GM18511 (cell line): ENCODE data around the gene RNF213.
A peak's percentile ranks its signal among the peaks of the same experiment; 100 is the strongest.
"Not testable (repeated sequence)": the region's sequence is repeated elsewhere in the genome, so short reads cannot be mapped to it uniquely, and the experiment has no call there.

ENCODE experiments used
- ATAC-seq: cut with Tn5 transposase; IDR thresholded peaks from one replicate; pipeline ENCODE4 v1.9.1; 2021; ENCODE audit warnings: mild to moderate bottlenecking, moderate library complexity; ENCODE audit not compliant: unreplicated experiment

RNF213 gene

GRCh38 chr17:80248894-80249710 lies 11.6 kb upstream of the RNF213 start:
- no peak for ATAC-seq

- ATAC-seq, result no peak
Observed at GRCh38 chr17:80251966-80252365, 8.7 kb upstream of the RNF213 start.

- no peak for ATAC-seq
Observed at GRCh38 chr17:80252871-80253270, 7.8 kb upstream of the RNF213 start.

- ATAC-seq, result no peak
Observed at GRCh38 chr17:80253631-80254395, 6.8 kb upstream of the RNF213 start.

- peak; percentile 58 for ATAC-seq
Observed at GRCh38 chr17:80254396-80255251, 6.0 kb upstream of the RNF213 start.

GRCh38 chr17:80256034-80256350 lies 4.7 kb upstream of the RNF213 start:
- ATAC-seq, result no peak

GRCh38 chr17:80257716-80258213 lies 2.9 kb upstream of the RNF213 start:
- ATAC-seq, result no peak

GRCh38 chr17:80258296-80258695 lies 2.4 kb upstream of the RNF213 start:
- not testable (repeated sequence) for ATAC-seq

GRCh38 chr17:80259457-80260068 lies 1.1 kb upstream of the RNF213 start:
- ATAC-seq, result no peak

- no peak for ATAC-seq
Observed at GRCh38 chr17:80260069-80260535, 550 bp upstream of the RNF213 start.

GRCh38 chr17:80261159-80261894 lies 675 bp downstream of the RNF213 start:
- no peak for ATAC-seq

GRCh38 chr17:80261895-80262279 lies 1.2 kb downstream of the RNF213 start:
- no peak for ATAC-seq

- no peak for ATAC-seq
Observed at GRCh38 chr17:80262291-80262690, 1.6 kb downstream of the RNF213 start.

- no peak for ATAC-seq
Observed at GRCh38 chr17:80262775-80263244, 2.2 kb downstream of the RNF213 start.

GRCh38 chr17:80263253-80264204 lies 2.9 kb downstream of the RNF213 start:
- ATAC-seq, result peak; percentile 48

GRCh38 chr17:80264205-80265075 lies 3.8 kb downstream of the RNF213 start:
- ATAC-seq, result no peak

GRCh38 chr17:80265205-80266068 lies 4.8 kb downstream of the RNF213 start:
- no peak for ATAC-seq
